Muscle of leg (tissue), 16 donors: ENCODE measurements around the gene SELL. TPM values are rescaled to one million over a fixed set of nuclear protein-coding genes. Genes with fewer than 3 reads are reported as not detected.

Source experiments
- DNase-seq: peaks from one replicate; pipeline ENCODE4 v3.0.0; 2013
- H3K27ac ChIP-seq: one replicate; pipeline ENCODE4 v1.5.1; 2013; ENCODE audit warnings: mild to moderate bottlenecking, low read length, control low read depth
- H3K27me3 ChIP-seq: one replicate; pipeline ENCODE4 v1.6.1; 2013; ENCODE audit warnings: low read length; ENCODE audit not compliant: control insufficient read depth, insufficient read depth
- H3K36me3 ChIP-seq: one replicate; pipeline ENCODE4 v1.6.1; 2013; ENCODE audit warnings: low read length; ENCODE audit not compliant: control insufficient read depth, insufficient read depth
- H3K4me1 ChIP-seq: one replicate; pipeline ENCODE4 v1.6.1; 2013; ENCODE audit warnings: low read length; ENCODE audit not compliant: control insufficient read depth, insufficient read depth
- H3K4me3 ChIP-seq: one replicate; pipeline ENCODE4 v1.5.1; 2013; ENCODE audit warnings: low read length, control low read depth
- H3K9me3 ChIP-seq: replicated peaks from 2 replicates; pipeline ENCODE4 v1.6.1; 2013; ENCODE audit warnings: low read depth, low read length; ENCODE audit not compliant: control insufficient read depth
- WGBS: methylation state at CpG from one replicate; pipeline ENCODE4 v1.1.5; 2013; ENCODE audit warnings: missing lambda C conversion rate; ENCODE audit not compliant: insufficient coverage; 5-methylcytosine and 5-hydroxymethylcytosine counted together
- long read RNA-seq, 11 donors: transcript quantifications; one replicate each; lab custom pipeline, GENCODE V29; 2026
- polyA plus RNA-seq, 8 donors: library from polyadenylated mRNA; unstranded; fragments of 120-200 nt; gene quantifications; one replicate each; pipeline versions ENCODE4 v1.2.1 to v1.2.3, GENCODE V29; 2013; ENCODE audit warnings: inconsistent platforms in 1 of 8, low replicate concordance in 1 of 8; ENCODE audit not compliant: insufficient read length in 8 of 8, insufficient read depth in 1 of 8
- total RNA-seq: library from RNA; stranded (reverse); fragments of 120-200 nt; gene quantifications from one replicate; pipeline ENCODE4 v1.2.4, GENCODE V29; 2013

Gene SELL
- total RNA-seq (0.84 TPM), polyA plus RNA-seq (1 to 10 TPM; 1.6 to 3.8 (median 2.3) TPM)
- long read RNA-seq, donor 1, result 0 reads
- long read RNA-seq, donor 2, result 0 reads
- long read RNA-seq, donor 3, result 0 reads
- long read RNA-seq, donor 4, result 0 reads
- long read RNA-seq, donor 5, partial matches to known transcripts, result 0 of 1 reads
- long read RNA-seq, donor 5, other reads (novel, unspliced or antisense), result 0 of 1 reads
- long read RNA-seq, donor 6, result 0 reads
- long read RNA-seq, donor 7, result 0 reads
- long read RNA-seq, donor 8, result 0 reads
- long read RNA-seq, donor 9, result 0 reads
- long read RNA-seq, donor 10, result 0 reads
- long read RNA-seq, donor 11, result 0 reads

DNA sequence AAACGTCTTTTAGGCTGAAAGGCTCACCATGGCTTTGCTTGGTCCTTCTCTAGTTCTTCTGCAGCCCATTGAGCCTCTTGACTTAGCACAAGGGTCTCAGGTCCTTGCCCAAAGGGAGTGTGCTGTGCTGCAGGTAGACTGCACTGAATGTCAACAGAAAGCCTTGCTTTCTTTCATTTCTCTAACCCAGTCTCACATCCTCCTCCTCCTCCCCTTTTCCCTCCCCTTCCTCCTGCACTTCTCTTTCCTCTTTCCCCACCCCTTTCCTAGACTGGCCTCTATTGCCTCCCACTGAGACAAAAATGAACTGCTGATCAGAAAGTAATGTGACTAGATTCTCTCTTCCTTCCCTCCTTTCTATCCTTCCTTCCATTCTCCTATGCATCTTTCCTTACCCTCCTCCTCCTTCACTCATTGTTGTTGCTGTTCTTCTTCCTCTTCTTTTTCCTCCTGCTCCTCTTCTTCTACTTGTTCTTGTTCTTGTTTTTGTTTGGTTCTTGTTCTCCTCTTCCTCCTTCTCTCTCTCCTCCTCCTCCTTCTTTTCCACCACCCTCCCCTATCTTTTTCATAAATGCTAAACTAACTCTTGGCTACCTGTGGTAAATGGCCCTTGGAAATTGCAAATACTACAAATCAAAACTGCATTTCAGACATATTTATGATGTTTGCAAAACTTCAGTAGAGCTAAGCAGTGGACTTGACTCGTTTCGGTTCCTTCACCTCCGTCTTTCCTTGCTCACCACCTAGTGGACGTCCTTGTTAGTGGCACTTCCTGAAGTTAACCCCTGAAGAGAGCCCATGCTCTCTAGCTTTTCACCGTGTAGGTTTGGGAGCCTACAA lies at the start of gene SELL:
TSS of gene SELL (minus strand) at position 152 of the 840 bp plus-strand sequence. CDS start at position 30, 122 bp downstream.
- WGBS, result no CpG with 5 or more reads among the region's 6 CpGs
- Histone ChIP-seq H3K4me1 (no peaks in the 10 kb centered on the region), H3K27ac (no peak within 1 kb of the TSS), H3K9me3 (no peaks in the 10 kb centered on the region), H3K4me3 (no peak within 1 kb of the TSS), H3K36me3 (no peaks in the 10 kb centered on the region), H3K27me3 (peaks cover 3% of the 10 kb centered on the region)
- peak; percentile 72 for DNase-seq

DNA sequence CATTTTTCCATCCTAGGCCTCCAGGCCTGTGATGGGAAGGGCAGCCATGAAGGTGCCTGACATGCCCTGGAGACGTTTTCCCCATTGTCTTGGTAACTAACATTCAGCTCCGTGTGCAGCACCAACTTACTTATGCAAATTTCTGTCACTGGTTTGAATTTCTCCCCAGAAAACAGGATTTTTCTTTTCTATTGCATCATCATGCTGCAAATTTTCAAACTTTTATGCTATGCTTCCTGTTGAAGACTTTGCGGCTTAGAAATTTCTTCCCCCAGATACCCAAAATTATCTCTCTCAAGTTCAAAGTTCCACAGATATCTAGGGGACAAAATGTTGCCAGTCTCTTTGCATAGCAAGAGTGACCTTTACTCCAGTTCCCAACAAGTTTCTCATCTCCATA lies 47.6 kb upstream of the SELL start:
- 79% methylated on average over 3 of the region's 3 CpGs for WGBS
- DNase-seq, result no peak
- Histone ChIP-seq H3K4me1 (no peaks in the 10 kb centered on the region), H3K27me3 (no peaks in the 10 kb centered on the region), H3K9me3 (peaks cover 3% of the 10 kb centered on the region), H3K27ac (no peak overlapping the region), H3K36me3 (no peaks in the 10 kb centered on the region), H3K4me3 (no peak overlapping the region)

GRCh38 chr1:169753549-169753948 lies 42.1 kb upstream of the SELL start:
- DNase-seq, result no peak
- no peaks in the 10 kb centered on the region for H3K4me1 ChIP-seq
- no peaks in the 10 kb centered on the region for H3K27me3 ChIP-seq
- H3K27ac ChIP-seq, result no peak overlapping the region
- no peaks in the 10 kb centered on the region for H3K36me3 ChIP-seq
- H3K9me3 ChIP-seq, result no peaks in the 10 kb centered on the region
- no peak overlapping the region for H3K4me3 ChIP-seq
- WGBS, result no CpG with 5 or more reads among the region's 4 CpGs

DNA sequence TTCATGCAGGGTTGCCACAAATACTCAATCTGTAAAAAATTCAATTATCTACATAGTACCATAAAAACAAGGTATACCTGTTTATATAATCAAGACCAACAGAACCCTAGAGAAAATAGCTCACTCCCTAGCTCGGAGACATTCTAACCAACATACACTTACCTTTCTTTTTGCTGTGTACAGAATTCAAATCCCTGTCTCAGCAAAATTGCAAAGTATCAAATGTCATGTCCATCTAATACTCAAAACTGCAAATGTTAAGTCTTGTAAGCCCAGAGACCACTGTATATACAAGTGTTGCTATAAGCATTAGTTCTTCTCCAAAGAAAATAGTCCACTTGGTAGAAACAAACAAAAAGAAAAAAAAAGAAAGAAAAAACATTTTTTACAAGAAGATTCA lies 38.6 kb upstream of the SELL start:
- no peak overlapping the region for H3K4me3 ChIP-seq
- no peaks in the 10 kb centered on the region for H3K9me3 ChIP-seq
- DNase-seq, result no peak
- H3K27me3 ChIP-seq, result no peaks in the 10 kb centered on the region
- H3K4me1 ChIP-seq, result no peaks in the 10 kb centered on the region
- H3K27ac ChIP-seq, result no peak overlapping the region
- WGBS, result 57% methylated on average over 1 of the region's 1 CpG
- no peaks in the 10 kb centered on the region for H3K36me3 ChIP-seq

DNA sequence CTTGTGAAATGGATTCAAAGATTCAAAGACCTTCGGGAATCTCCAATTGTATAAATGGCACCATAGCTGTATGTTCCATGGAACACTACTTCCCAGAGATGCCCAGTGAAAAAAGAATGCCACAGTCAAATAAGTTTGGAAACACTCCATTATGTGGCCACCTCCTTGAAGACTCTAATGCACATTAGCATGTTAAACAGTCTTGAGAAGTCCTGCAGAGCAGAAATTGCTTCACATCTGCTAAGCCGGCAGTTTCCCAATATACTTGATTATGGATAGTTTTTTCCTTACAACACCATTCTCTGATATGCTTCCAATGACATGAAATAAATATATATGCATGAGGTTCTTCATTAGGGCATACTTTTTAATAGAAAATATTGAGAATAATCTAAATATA lies 35.1 kb upstream of the SELL start:
- H3K9me3 ChIP-seq, result no peaks in the 10 kb centered on the region
- H3K4me1 ChIP-seq, result peaks cover 1% of the 10 kb centered on the region
- no peaks in the 10 kb centered on the region for H3K27me3 ChIP-seq
- DNase-seq, result no peak
- WGBS, result no CpG with 5 or more reads among the region's 2 CpGs
- H3K27ac ChIP-seq, result no peak overlapping the region
- H3K4me3 ChIP-seq, result no peak overlapping the region
- no peaks in the 10 kb centered on the region for H3K36me3 ChIP-seq

GRCh38 chr1:169745015-169745861 lies 33.8 kb upstream of the SELL start:
- DNase-seq, result peak; percentile 21
- no peaks in the 10 kb centered on the region for H3K9me3 ChIP-seq
- H3K4me1 ChIP-seq, result peaks cover 3% of the 10 kb centered on the region
- no peaks in the 10 kb centered on the region for H3K27me3 ChIP-seq
- H3K36me3 ChIP-seq, result no peaks in the 10 kb centered on the region
- H3K4me3 ChIP-seq, result no peak overlapping the region
- H3K27ac ChIP-seq, result no peak overlapping the region
- 71% methylated on average over 2 of the region's 5 CpGs for WGBS

GRCh38 chr1:169741666-169742394 lies 30.4 kb upstream of the SELL start:
- H3K36me3 ChIP-seq, result no peaks in the 10 kb centered on the region
- peaks cover 3% of the 10 kb centered on the region for H3K4me1 ChIP-seq
- no peak overlapping the region for H3K4me3 ChIP-seq
- no peak for DNase-seq
- H3K9me3 ChIP-seq, result no peaks in the 10 kb centered on the region
- peaks cover 2% of the 10 kb centered on the region for H3K27me3 ChIP-seq
- 87% methylated on average over 3 of the region's 6 CpGs for WGBS
- no peak overlapping the region for H3K27ac ChIP-seq

GRCh38 chr1:169739980-169740379 lies 28.6 kb upstream of the SELL start:
- H3K27ac ChIP-seq, result no peak overlapping the region
- H3K36me3 ChIP-seq, result no peaks in the 10 kb centered on the region
- 53% methylated on average over 3 of the region's 5 CpGs for WGBS
- peak; percentile 28 for DNase-seq
- no peak overlapping the region for H3K4me3 ChIP-seq
- peaks cover 2% of the 10 kb centered on the region for H3K27me3 ChIP-seq
- H3K4me1 ChIP-seq, result peaks cover 3% of the 10 kb centered on the region
- no peaks in the 10 kb centered on the region for H3K9me3 ChIP-seq

DNA sequence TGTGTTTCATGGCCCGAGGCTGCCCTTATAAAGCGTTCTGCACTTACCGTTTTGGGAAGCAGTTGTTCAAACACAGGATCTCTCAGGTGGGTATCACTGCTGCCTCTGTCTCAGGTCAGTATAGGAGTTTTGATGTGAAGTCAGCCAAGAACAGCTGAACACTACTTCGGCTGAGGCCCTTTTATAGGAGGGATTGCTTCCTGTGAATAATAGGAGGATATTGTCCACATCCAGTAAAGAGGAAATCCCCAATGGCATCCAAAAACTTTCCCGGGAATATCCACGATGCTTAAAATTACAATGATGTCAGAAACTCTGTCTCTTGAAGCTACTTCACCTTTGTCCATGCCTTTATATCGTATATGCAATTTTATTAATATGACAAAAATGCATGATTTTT lies 22.5 kb upstream of the SELL start, which contains the start of gene SELE:
TSS of gene SELE (minus strand) at position 156 of the 400 bp plus-strand sequence. CDS start 467 bp downstream, outside the sequence.
- H3K27me3 ChIP-seq, result peaks cover 4% of the 10 kb centered on the region
- no peak within 1 kb of the TSS for H3K27ac ChIP-seq
- DNase-seq, result peak; percentile 12
- H3K4me3 ChIP-seq, result no peak within 1 kb of the TSS
- 50% methylated on average over 1 of the region's 7 CpGs for WGBS
- no peaks in the 10 kb centered on the region for H3K4me1 ChIP-seq
- H3K9me3 ChIP-seq, result no peaks in the 10 kb centered on the region
- H3K36me3 ChIP-seq, result no peaks in the 10 kb centered on the region
